RPMI7951 (cell line): ENCODE measurements around the gene FBLN7. TPM values are rescaled to one million over a fixed set of nuclear protein-coding genes. Genes with fewer than 3 reads are reported as not detected.
"Not testable (repeated sequence)": the region's sequence is repeated elsewhere in the genome, so short reads cannot be mapped to it uniquely, and the experiment has no call there.

Source experiments
- DNase-seq: peaks from one replicate; pipeline ENCODE4 v3.0.0-alpha.2; 2012; ENCODE audit warnings: low read depth
- total RNA-seq: library from RNA; depleted of rRNA; stranded (reverse); fragments of >200 nt; shearing (Covaris generic); gene quantifications from 2 replicates; pipeline ENCODE4 v1.2.3, GENCODE V29; 2014; rRNA removed

The FBLN7 gene
- 10.2 and 10.4 TPM in 2 replicates for total RNA-seq

- peak; percentile 54 for DNase-seq
These were observed at the start of gene FBLN7 for GRCh38 chr2:112138159-112139032. Gene FBLN7 (plus strand): TSS chr2:112138385. CDS start chr2:112138656, 271 bp downstream.

- DNase-seq, result no peak
These were observed 48.8 kb upstream of the FBLN7 start for GRCh38 chr2:112089375-112089774.

DNA sequence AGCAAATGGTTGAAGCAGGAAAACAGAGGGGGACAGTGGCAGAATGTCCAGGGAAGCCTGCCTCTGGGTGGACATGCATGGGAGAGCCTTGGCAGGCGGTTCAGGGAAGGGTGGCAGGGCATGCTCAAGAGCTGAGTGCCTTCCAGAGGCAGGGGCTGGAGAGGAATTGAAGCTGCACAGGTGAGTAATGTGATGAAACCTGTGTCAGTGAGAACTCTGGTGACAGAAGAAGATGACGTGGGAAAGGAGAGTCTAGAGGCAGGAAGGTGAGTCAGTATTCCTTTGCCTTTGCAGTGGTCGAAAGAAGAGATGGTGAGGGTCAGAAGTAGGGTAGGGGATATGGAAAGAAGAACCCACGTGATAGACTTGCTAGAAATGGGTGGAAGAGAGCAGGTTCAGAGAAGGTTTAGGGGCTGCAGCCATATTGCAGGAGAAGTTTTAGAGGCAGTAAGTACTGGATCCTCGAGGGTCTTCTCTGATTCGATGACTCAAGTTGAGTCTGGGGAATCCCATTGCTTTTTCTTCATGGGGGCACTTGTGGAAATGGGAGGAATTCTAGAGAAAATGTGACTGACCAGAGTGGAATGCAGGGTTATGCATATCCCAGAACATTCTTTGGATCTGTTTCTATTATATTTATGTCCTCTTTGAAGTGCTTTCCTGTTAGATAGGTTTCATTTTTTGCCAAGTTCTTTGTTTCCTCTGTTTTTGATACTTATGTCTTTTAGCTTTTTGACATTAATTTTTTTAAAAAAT is 45.7 kb upstream of the FBLN7 start:
- DNase-seq, result peak; percentile 65

DNA sequence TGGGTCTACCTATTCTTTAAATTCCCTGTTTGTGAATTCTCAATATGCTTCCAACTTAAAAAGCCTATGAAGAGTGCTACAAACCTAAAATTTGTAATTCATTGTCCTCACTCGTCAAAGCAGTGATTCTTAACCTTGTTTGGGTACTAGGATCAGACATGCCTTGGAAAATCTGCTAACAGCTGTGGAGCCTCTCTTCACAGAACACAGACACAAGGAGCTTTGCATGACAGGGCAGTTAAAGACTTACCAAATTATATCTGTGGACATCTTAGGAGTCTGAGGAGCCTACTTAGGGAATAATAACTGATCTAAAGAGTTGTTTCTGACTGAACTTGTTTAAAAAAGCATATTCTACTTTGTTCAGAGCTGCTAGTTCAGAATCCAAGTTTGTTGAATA is 45.0 kb upstream of the FBLN7 start:
- no peak for DNase-seq

- DNase-seq, result no peak
These were observed 42.5 kb upstream of the FBLN7 start for GRCh38 chr2:112095681-112096080.

DNA sequence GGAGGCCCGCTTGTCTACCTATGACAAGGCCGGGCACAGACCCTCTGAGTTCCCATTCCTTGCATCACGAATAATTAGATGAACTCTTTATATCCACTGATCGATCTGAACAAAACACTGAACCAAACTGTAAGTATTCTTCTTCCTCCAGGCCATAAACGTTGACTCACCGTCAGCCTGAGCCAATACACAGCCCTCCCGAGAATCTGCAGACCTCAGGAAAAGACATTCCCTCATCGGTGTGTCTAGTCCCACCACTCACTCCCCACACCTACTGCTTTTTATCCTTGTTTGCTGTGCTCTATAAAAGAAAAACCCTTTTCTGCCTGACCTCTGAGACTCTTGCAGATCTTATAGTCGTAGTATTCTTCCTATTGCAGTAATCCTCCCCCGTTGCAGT is 42.1 kb upstream of the FBLN7 start:
- no peak for DNase-seq

- DNase-seq, result no peak
These were observed 29.9 kb upstream of the FBLN7 start for GRCh38 chr2:112108178-112108832.

DNA sequence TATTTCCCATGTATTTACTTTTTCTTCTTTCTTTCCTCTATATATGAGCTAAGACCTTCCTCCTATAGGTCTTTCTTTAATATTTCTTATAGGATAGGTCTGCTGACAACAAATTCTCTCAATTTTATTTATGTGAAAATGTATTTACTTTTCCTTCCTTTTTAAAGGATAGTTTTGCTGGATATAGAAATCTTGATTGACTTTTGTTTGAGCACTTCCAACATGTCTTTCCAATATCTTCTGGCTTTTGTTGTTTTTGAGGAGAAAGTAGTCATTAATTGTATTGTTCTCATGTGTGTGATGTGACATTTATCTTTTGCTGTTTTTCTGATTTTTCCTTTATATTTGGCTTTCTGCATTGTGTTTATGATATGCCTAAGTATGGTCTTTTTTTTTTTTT is 28.9 kb upstream of the FBLN7 start:
- DNase-seq, result no peak

GRCh38 chr2:112110966-112111365 is 27.2 kb upstream of the FBLN7 start:
- DNase-seq, result no peak

- not testable (repeated sequence) for DNase-seq
These were observed 24.8 kb upstream of the FBLN7 start for GRCh38 chr2:112113354-112113753.

DNA sequence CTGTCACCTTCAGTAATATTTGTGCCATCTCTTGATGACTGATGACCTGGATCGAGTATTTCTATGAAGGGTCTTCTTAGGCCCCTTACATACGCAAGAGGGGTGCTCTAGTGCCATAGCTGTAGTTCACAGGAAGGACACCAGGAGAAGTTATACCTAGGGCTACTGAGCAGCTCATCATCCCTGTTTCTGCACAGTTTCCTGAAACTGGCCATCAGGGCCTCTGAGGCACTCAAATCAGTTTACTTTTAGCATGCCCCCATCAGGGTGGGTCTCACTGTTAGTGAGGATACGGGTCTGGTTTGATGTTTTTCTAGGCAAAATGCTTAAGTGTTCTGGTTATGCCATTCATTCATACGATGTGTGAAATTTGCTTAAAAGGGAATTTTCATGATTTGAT is 20.0 kb upstream of the FBLN7 start:
- no peak for DNase-seq

GRCh38 chr2:112121682-112122254 is 16.4 kb upstream of the FBLN7 start:
- peak; percentile 46 for DNase-seq

DNA sequence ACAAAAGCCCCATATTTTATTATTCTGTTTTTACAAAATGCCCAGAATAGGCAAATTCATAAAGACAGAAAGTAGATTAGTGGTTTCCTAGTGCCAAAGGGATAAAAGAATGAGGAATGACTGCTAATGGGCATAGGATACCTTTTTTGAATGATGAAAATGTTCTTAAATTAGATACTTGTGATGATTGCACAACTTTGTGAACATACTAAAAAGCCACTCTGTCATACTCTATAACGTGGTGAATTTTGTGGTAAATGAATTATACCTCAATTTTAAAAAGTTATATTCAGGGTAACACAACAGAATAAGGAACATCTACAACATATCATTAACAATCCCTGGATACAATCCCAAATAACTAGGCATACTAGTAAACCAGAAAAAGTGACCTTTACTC is 9.1 kb upstream of the FBLN7 start:
- DNase-seq, result no peak

GRCh38 chr2:112133344-112133743 is 4.8 kb upstream of the FBLN7 start:
- no peak for DNase-seq

GRCh38 chr2:112134120-112134519 is 4.1 kb upstream of the FBLN7 start:
- no peak for DNase-seq

- DNase-seq, result no peak
These were observed 2.1 kb upstream of the FBLN7 start for GRCh38 chr2:112136096-112136495.

GRCh38 chr2:112137516-112138158 is 548 bp upstream of the FBLN7 start:
- DNase-seq, result peak; percentile 69

DNA sequence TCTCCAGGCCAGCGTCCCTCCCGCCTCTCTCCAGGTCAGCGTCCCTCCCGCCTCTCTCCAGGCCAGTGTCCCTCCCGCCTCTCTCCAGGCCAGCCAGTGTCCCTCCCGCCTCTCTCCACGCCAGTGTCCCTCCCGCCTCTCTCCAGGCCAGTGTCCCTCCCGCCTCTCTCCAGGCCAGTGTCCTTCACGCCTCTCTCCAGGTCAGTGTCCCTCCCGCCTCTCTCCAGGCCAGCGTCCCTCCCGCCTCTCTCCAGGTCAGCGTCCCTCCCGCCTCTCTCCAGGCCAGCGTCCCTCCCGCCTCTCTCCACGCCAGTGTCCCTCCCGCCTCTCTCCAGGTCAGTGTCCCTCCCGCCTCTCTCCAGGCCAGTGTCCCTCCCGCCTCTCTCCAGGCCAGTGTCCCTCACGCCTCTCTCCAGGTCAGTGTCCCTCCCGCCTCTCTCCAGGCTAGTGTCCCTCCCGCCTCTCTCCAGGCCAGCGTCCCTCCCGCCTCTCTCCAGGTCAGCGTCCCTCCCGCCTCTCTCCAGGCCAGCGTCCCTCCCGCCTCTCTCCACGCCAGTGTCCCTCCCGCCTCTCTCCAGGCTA is 939 bp downstream of the FBLN7 start:
- DNase-seq, result not testable (repeated sequence)

DNA sequence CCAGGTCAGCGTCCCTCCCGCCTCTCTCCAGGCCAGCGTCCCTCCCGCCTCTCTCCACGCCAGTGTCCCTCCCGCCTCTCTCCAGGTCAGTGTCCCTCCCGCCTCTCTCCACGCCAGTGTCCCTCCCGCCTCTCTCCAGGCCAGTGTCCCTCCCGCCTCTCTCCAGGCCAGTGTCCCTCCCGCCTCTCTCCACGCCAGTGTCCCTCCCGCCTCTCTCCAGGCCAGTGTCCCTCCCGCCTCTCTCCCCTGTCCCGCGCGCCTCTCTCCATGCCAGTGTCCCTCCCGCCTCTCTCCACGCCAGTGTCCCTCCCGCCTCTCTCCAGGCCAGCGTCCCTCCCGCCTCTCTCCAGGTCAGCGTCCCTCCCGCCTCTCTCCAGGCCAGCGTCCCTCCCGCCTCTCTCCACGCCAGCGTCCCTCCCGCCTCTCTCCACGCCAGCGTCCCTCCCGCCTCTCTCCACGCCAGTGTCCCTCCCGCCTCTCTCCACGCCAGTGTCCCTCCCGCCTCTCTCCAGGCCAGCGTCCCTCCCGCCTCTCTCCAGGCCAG is 1.5 kb downstream of the FBLN7 start:
- not testable (repeated sequence) for DNase-seq

DNA sequence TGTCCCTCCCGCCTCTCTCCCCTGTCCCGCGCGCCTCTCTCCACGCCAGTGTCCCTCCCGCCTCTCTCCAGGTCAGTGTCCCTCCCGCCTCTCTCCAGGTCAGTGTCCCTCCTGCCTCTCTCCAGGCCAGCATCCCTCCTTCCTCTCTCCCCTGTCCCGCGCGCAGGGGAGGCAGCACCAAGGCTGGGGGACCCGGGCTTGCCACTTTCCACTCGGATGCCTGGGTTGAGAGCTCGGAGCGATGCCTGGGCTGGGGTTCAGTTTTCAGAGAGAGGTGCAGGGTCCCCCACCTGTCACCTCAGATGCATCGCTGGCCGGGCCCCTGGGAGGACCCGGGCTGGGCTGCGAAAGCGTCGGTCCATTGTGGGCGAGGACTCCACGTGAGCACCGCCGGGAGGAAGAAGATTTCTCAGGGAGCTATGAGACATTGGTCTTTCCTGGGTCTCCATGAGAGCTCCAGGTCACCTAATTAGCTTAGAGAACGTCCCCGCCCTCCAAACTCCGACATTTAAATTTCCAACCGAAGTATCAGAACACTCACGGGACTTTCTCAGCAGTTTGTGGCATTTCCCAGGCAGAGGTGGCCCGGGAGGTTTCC is 2.1 kb downstream of the FBLN7 start:
- DNase-seq, result no peak
